CD4-positive, alpha-beta memory T cell (primary cell): ENCODE data around the gene TMEFF1. TPM values are rescaled to one million over a fixed set of nuclear protein-coding genes. Genes with fewer than 3 reads are reported as not detected.

ENCODE experiments used
- CTCF ChIA-PET: fragments of 350-600 bp; sonication (Branson Sonifier 250); formaldehyde crosslinking; loops from one replicate; lab custom pipeline; 2021; ENCODE audit warnings: inconsistent platforms; ENCODE audit not compliant: partially characterized antibody; lab: Charles Lee
- POLR2A ChIA-PET: fragments of 350-600 bp; sonication (Branson Sonifier 250); formaldehyde crosslinking; loops from one replicate; lab custom pipeline; 2021; ENCODE audit not compliant: partially characterized antibody; lab: Charles Lee
- DNase-seq, 5 donors: peaks; one replicate each; pipeline versions ENCODE4 v3.0.0 to v3.0.0-alpha.2; 2020 to 2022; ENCODE audit warnings: mixed read lengths in 1 of 5
- H3K27ac ChIP-seq: one replicate; pipeline ENCODE4 v1.7.0; 2013; ENCODE audit warnings: low read depth, low read length
- H3K27me3 ChIP-seq: 2 replicates; pipeline ENCODE4 v1.7.0; 2013; ENCODE audit warnings: mild to moderate bottlenecking, low read length, moderate library complexity; ENCODE audit not compliant: insufficient read depth
- H3K36me3 ChIP-seq: 2 replicates; pipeline ENCODE4 v1.7.0; 2013; ENCODE audit warnings: mild to moderate bottlenecking, low read length, moderate library complexity; ENCODE audit not compliant: insufficient read depth
- H3K4me1 ChIP-seq: 2 replicates; pipeline ENCODE4 v1.7.0; 2013; ENCODE audit warnings: mild to moderate bottlenecking, low read length, moderate library complexity; ENCODE audit not compliant: insufficient read depth
- H3K4me3 ChIP-seq, 2 donors: one replicate each; pipeline ENCODE4 v1.7.0; 2013; ENCODE audit warnings: low read length in 2 of 2, mild to moderate bottlenecking in 1 of 2
- H3K9me3 ChIP-seq, 2 donors: one replicate each; pipeline ENCODE4 v1.7.0; 2013; ENCODE audit warnings: low read length in 2 of 2, control low read depth in 1 of 2; ENCODE audit not compliant: control insufficient read depth in 1 of 2
- H3K27ac Mint-ChIP-seq, 7 donors: one replicate each; pipeline ENCODE4 v1.8.0; 2020 to 2021; ENCODE audit warnings: mixed read lengths in 7 of 7, mild to moderate bottlenecking in 6 of 7, inconsistent platforms in 3 of 7, moderate library complexity in 3 of 7
- H3K27me3 Mint-ChIP-seq, 2 donors: one replicate each; pipeline ENCODE4 v1.8.0; 2020 to 2021; ENCODE audit warnings: mixed read lengths in 2 of 2
- H3K36me3 Mint-ChIP-seq, 2 donors: one replicate each; pipeline ENCODE4 v1.8.0; 2020 to 2021; ENCODE audit warnings: mixed read lengths in 2 of 2, inconsistent platforms in 1 of 2, mild to moderate bottlenecking in 1 of 2
- H3K4me1 Mint-ChIP-seq, 4 donors: one replicate each; pipeline ENCODE4 v1.8.0; 2020 to 2021; ENCODE audit warnings: mixed read lengths in 4 of 4, mild to moderate bottlenecking in 1 of 4
- H3K4me3 Mint-ChIP-seq, 8 donors: one replicate each; pipeline ENCODE4 v1.8.0; 2020 to 2021; ENCODE audit warnings: mixed read lengths in 8 of 8, mild to moderate bottlenecking in 7 of 8, moderate library complexity in 6 of 8, inconsistent platforms in 3 of 8
- H3K9me3 Mint-ChIP-seq, 8 donors: one replicate each; pipeline ENCODE4 v1.8.0; 2020 to 2021; ENCODE audit warnings: mixed read lengths in 8 of 8, mild to moderate bottlenecking in 5 of 8, inconsistent platforms in 3 of 8, moderate library complexity in 1 of 8
- intact Hi-C: fragments of 100-400 bp; cut with micrococcal nuclease; formaldehyde crosslinking; loops from one replicate; pipeline ENCODE4 v1.15.1; 2023
- polyA plus RNA-seq, 2 donors: library from polyadenylated mRNA; unstranded; fragments of 300-500 nt; fragmentation: Illumina TruSeq; gene quantifications; one replicate each; pipeline ENCODE4 v1.2.3, GENCODE V29; 2021
- total RNA-seq, 2 experiments: library from RNA; stranded (reverse); gene quantifications; one replicate each; pipeline ENCODE4 v1.2.3, GENCODE V29; 2021

Gene TMEFF1
- total and polyA plus RNA-seq, 4 experiments from 2014 or later, result not detected

DNA sequence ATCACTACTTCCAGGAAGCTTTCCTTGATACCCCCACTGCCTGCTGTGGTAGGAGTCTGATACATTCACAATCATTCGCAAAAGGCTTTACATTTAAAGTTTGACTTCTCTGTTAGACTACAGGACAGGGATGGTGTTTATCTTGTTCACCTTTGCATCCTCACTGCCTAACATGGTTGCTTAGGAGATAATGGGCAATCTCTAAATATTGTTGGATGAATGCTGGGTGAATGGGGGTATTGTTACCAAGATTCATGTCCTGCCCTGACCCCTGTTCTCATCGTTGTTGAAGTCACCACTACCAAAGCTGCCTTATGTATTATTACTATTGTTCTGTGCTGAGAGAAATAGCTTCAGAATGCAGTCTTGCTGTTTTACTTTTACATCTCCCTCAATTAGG, 7.7 kb upstream of the TMEFF1 start:
- no peak overlapping the region for H3K27ac ChIP-seq
- Mint-ChIP-seq H3K36me3 (no peaks in the 10 kb centered on the region), H3K4me3 (no peak overlapping the region), H3K4me1 (peaks cover 0 to under 1% (median 0%) of the 10 kb centered on the region in 4 donors), H3K9me3 (no peaks in the 10 kb centered on the region), H3K27me3 (no peaks in the 10 kb centered on the region), H3K27ac (no peak overlapping the region)
- ChIA-PET CTCF (interaction anchor here (1.0 to 1.4 kb wide), 2 partner anchors 10 to 27 kb away, joined by 3 to 5 read pairs; no protein-coding TSS in a partner anchor), POLR2A (no interaction called here)
- no peaks in the 10 kb centered on the region for H3K36me3 ChIP-seq
- intact Hi-C loops, result no loop called here
- H3K4me3 ChIP-seq, result no peak overlapping the region
- no peaks in the 10 kb centered on the region for H3K4me1 ChIP-seq
- H3K27me3 ChIP-seq, result no peaks in the 10 kb centered on the region
- no peaks in the 10 kb centered on the region for H3K9me3 ChIP-seq
- no peak for DNase-seq

DNA sequence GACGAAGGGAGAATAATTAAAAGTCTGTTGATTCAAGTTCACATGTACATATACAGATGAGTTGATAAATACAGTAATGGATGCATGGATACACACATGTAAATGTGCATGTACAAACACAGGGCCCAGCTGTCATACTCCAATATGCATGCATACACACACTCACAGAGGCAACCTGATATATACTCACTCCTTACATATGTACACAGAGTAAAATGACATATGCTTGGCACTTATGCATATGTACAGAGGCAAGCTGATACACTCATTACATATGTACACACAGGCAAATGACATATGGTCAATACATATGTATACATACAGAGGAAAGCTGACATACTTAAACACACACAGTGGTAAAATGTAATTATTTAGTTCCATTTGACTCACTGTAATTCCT, 7.2 kb upstream of the TMEFF1 start:
- H3K36me3 Mint-ChIP-seq, result no peaks in the 10 kb centered on the region
- no peaks in the 10 kb centered on the region for H3K9me3 Mint-ChIP-seq
- H3K4me3 Mint-ChIP-seq, result no peak overlapping the region
- Histone ChIP-seq H3K27me3 (no peaks in the 10 kb centered on the region), H3K9me3 (no peaks in the 10 kb centered on the region), H3K36me3 (no peaks in the 10 kb centered on the region), H3K27ac (no peak overlapping the region), H3K4me1 (no peaks in the 10 kb centered on the region), H3K4me3 (no peak overlapping the region)
- no peak for DNase-seq
- ChIA-PET POLR2A (no interaction called here), CTCF (interaction anchor here (1.0 to 1.4 kb wide), 2 partner anchors 10 to 27 kb away, joined by 3 to 5 read pairs; no protein-coding TSS in a partner anchor)
- no peaks in the 10 kb centered on the region for H3K4me1 Mint-ChIP-seq
- no peak overlapping the region for H3K27ac Mint-ChIP-seq
- intact Hi-C loops, result no loop called here
- peaks cover 0 to 3% of the 10 kb centered on the region in 2 donors for H3K27me3 Mint-ChIP-seq

DNA sequence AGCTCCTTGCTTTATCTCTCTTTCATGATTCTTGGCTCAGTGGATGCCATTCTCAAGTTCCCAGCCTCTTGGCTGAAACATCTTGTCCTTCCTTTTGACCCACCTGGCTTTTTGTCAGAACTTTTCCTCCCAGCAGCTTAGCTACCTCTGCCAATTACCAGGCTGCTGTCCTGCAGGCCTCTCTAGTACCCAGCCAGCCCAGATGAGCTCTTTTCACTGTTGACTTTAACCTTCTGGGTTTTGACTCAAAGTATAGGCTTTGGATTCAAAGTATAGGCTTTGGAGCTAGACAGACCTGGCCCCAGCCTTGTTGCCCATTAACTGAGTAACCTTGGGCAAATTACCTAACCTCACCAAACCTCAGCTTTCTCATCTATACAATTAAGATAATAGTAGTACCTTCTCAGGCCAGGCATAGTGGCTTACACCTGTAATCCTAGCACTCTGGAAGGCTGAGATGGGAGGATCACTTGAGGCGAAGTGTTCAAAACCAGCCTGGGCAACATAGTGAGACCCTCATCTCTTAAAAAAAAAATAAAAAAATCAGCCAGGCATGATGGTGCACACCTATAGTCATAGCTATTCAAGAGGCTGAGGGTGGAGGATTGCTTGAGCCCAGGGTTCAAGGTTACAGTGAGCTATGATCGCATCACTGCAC, 6.6 kb upstream of the TMEFF1 start:
- H3K9me3 ChIP-seq, result no peaks in the 10 kb centered on the region
- H3K27me3 Mint-ChIP-seq, result peaks cover 0 to 3% of the 10 kb centered on the region in 2 donors
- no peak overlapping the region for H3K4me3 Mint-ChIP-seq
- H3K4me3 ChIP-seq, result no peak overlapping the region
- no peak for DNase-seq
- no peak overlapping the region for H3K27ac ChIP-seq
- no peaks in the 10 kb centered on the region for H3K36me3 Mint-ChIP-seq
- H3K27me3 ChIP-seq, result no peaks in the 10 kb centered on the region
- H3K9me3 Mint-ChIP-seq, result no peaks in the 10 kb centered on the region
- no peaks in the 10 kb centered on the region for H3K36me3 ChIP-seq
- H3K4me1 Mint-ChIP-seq, result no peaks in the 10 kb centered on the region
- CTCF ChIA-PET, result interaction anchor here (1.4 kb wide), 1 partner anchor 28 kb away, joined by 5 read pairs; no protein-coding TSS in a partner anchor
- no peaks in the 10 kb centered on the region for H3K4me1 ChIP-seq
- intact Hi-C loops, result no loop called here
- H3K27ac Mint-ChIP-seq, result peak overlapping the region in 1 of 7 donors; percentile 26
- POLR2A ChIA-PET, result no interaction called here

- H3K27ac ChIP-seq, result no peak overlapping the region
- Mint-ChIP-seq H3K4me1 (no peaks in the 10 kb centered on the region), H3K4me3 (no peak overlapping the region), H3K27ac (no peak overlapping the region), H3K36me3 (no peaks in the 10 kb centered on the region), H3K9me3 (no peaks in the 10 kb centered on the region), H3K27me3 (peaks cover 2 to 3% of the 10 kb centered on the region in 2 donors)
- no peaks in the 10 kb centered on the region for H3K9me3 ChIP-seq
- H3K4me3 ChIP-seq, result no peak overlapping the region
- H3K4me1 ChIP-seq, result no peaks in the 10 kb centered on the region
- DNase-seq, result no peak
- ChIA-PET CTCF (no interaction called here), POLR2A (no interaction called here)
- H3K27me3 ChIP-seq, result no peaks in the 10 kb centered on the region
- no peaks in the 10 kb centered on the region for H3K36me3 ChIP-seq
- intact Hi-C loops, result no loop called here
Observed at GRCh38 chr9:100466829-100467221, 6.1 kb upstream of the TMEFF1 start.

DNA sequence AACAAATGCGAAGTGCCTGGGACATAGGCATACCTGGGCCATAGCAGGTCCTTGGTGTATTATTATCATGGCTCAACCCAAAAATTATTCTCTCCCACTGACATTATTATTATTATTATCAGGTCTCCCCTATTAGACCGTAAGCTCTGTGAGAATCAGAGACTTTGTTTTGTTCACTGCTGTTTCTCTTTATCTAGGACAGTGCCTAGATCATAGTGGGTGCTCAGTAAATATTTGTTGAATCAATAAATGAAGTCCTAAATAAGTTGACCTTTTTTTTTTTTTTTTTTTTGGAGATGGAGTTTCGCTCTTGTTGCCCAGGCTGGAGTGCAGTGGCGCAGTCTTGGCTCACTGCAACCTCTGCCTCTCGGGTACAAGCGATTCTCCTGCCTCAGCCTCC, 4.9 kb upstream of the TMEFF1 start:
- Mint-ChIP-seq H3K4me3 (no peak overlapping the region), H3K27me3 (peaks cover 7 to 9% of the 10 kb centered on the region in 2 donors), H3K27ac (no peak overlapping the region), H3K36me3 (no peaks in the 10 kb centered on the region), H3K4me1 (peaks cover 0 to 4% (median 0%) of the 10 kb centered on the region in 4 donors), H3K9me3 (no peaks in the 10 kb centered on the region)
- Histone ChIP-seq H3K36me3 (no peaks in the 10 kb centered on the region), H3K27me3 (peaks cover 3% of the 10 kb centered on the region), H3K4me3 (no peak overlapping the region), H3K27ac (no peak overlapping the region), H3K4me1 (no peaks in the 10 kb centered on the region), H3K9me3 (no peaks in the 10 kb centered on the region)
- DNase-seq, result no peak
- POLR2A ChIA-PET, result no interaction called here
- intact Hi-C loops, result no loop called here
- CTCF ChIA-PET, result no interaction called here

- H3K4me1 ChIP-seq, result no peaks in the 10 kb centered on the region
- Mint-ChIP-seq H3K36me3 (peaks cover 0 to 2% of the 10 kb centered on the region in 2 donors), H3K27me3 (peaks cover 25% of the 10 kb centered on the region in 2 donors), H3K4me1 (peaks cover 2 to 10% (median 7%) of the 10 kb centered on the region in 4 donors), H3K27ac (no peak overlapping the region), H3K4me3 (peak overlapping the region; percentile 58 to 78 (median 62)), H3K9me3 (no peaks in the 10 kb centered on the region)
- H3K4me3 ChIP-seq, result no peak overlapping the region
- ChIA-PET CTCF (no interaction called here), POLR2A (no interaction called here)
- H3K27me3 ChIP-seq, result peaks cover 15% of the 10 kb centered on the region
- intact Hi-C loops, result no loop called here
- no peaks in the 10 kb centered on the region for H3K9me3 ChIP-seq
- no peaks in the 10 kb centered on the region for H3K36me3 ChIP-seq
- DNase-seq, result no peak
- H3K27ac ChIP-seq, result no peak overlapping the region
Observed at GRCh38 chr9:100472268-100472667, 681 bp upstream of the TMEFF1 start.

GRCh38 chr9:100473276-100474081, 530 bp downstream of the TMEFF1 start:
- no peaks in the 10 kb centered on the region for H3K9me3 Mint-ChIP-seq
- peaks cover 26 to 27% of the 10 kb centered on the region in 2 donors for H3K27me3 Mint-ChIP-seq
- peaks cover 2 to 10% (median 7%) of the 10 kb centered on the region in 4 donors for H3K4me1 Mint-ChIP-seq
- peak overlapping the region; percentile 18 to 84 (median 70) for H3K4me3 Mint-ChIP-seq
- no peak overlapping the region for H3K27ac Mint-ChIP-seq
- intact Hi-C loops, result no loop called here
- peaks cover 0 to 2% of the 10 kb centered on the region in 2 donors for H3K36me3 Mint-ChIP-seq
- Histone ChIP-seq H3K27me3 (peaks cover 21% of the 10 kb centered on the region), H3K4me1 (no peaks in the 10 kb centered on the region), H3K4me3 (peak overlapping the region in 1 of 2 donors; percentile 35), H3K36me3 (no peaks in the 10 kb centered on the region), H3K9me3 (no peaks in the 10 kb centered on the region), H3K27ac (no peak overlapping the region)
- peak in 4 of 5 donors; percentile 9 to 26 (median 22) for DNase-seq
- CTCF ChIA-PET, result no interaction called here
- POLR2A ChIA-PET, result no interaction called here
